ENCODE data around the gene PCED1B.

Gene PCED1B

GRCh38 chr12:47110718-47111391 lies 31.4 kb downstream of the PCED1B start:
- Histone ChIP-seq H4K91ac (ENCODE audit: low read depth, low read length) (no peak overlapping the region), H3K79me2 (ENCODE audit: control insufficient read depth, insufficient read depth, low read length, poor library complexity) (no peaks in the 10 kb centered on the region), H3K9ac (ENCODE audit: low read length) (no peak overlapping the region), H2AFZ (ENCODE audit: insufficient read depth, low read length, poor library complexity) (no peak overlapping the region), H3K27me3 (ENCODE audit: insufficient read depth, low read length) (no peaks in the 10 kb centered on the region), H2BK5ac (ENCODE audit: low read depth, low read length, poor library complexity) (no peak overlapping the region), H3K4ac (ENCODE audit: low read depth, low read length) (no peak overlapping the region), H2BK120ac (ENCODE audit: insufficient read depth, low read length, poor library complexity) (no peak overlapping the region), H3K79me1 (ENCODE audit: low read length) (no peaks in the 10 kb centered on the region), H2BK12ac (ENCODE audit: low read length) (no peak overlapping the region), H3K9me3 (ENCODE audit: insufficient read depth, low read depth, low read length) (no peaks in the 10 kb centered on the region), H3K23ac (ENCODE audit: low read length) (no peak overlapping the region), H3K14ac (ENCODE audit: low read length) (no peak overlapping the region), H3K27ac (ENCODE audit: low read depth, low read length) (no peak overlapping the region), H3K4me1 (ENCODE audit: control insufficient read depth in 1 of 2, insufficient read depth in 2 of 2, low read length in 2 of 2) (no peaks in the 10 kb centered on the region), H3K36me3 (ENCODE audit: control insufficient read depth in 1 of 2, insufficient read depth in 2 of 2, low read length in 2 of 2) (no peaks in the 10 kb centered on the region), H2AK5ac (ENCODE audit: low read length) (no peak overlapping the region), H3K4me3 (ENCODE audit: low read depth, low read length) (no peak overlapping the region), H3K4me2 (ENCODE audit: low read length) (no peak overlapping the region), H4K8ac (ENCODE audit: low read depth, low read length) (no peak overlapping the region), H4K12ac (ENCODE audit: low read depth, low read length) (no peak overlapping the region), H3K18ac (ENCODE audit: low read length) (no peak overlapping the region)
- no CpG with 5 or more reads among the region's 2 CpGs for WGBS (ENCODE audit: extremely low coverage, insufficient coverage, insufficient read length)
- DNase-seq = no peak

- Histone ChIP-seq H2AFZ (ENCODE audit: insufficient read depth, low read length, poor library complexity) (no peak overlapping the region), H3K4me2 (ENCODE audit: low read length) (no peak overlapping the region)
- WGBS (ENCODE audit: extremely low coverage, insufficient coverage, insufficient read length) = 100% methylated on average over 2 of the region's 2 CpGs
Observed at GRCh38 chr12:47111392-47111778, 32.0 kb downstream of the PCED1B start.

DNA sequence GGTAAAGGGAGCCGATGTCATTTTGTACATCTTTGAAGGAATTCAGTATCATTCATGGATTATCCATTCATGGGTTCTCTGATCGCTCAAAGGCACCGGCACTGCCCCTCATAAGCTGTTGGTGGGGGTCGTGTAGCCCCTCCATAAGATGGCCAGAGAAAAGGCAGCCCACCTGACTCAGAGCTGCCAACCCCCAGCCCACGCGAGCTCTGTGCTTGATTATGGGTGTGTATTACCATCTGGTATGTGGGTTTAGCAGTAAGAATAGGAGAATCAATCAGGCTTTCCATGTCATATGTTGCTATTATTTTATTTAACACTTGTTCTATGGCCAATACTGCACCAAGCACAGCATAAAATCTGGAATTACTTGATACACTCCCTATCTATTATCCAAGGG lies 32.4 kb downstream of the PCED1B start:
- Histone ChIP-seq H2BK5ac (ENCODE audit: low read depth, low read length, poor library complexity) (no peak overlapping the region), H3K36me3 (ENCODE audit: control insufficient read depth in 1 of 2, insufficient read depth in 2 of 2, low read length in 2 of 2) (no peaks in the 10 kb centered on the region), H2AK5ac (ENCODE audit: low read length) (no peak overlapping the region), H3K4me3 (ENCODE audit: low read depth, low read length) (no peak overlapping the region), H2BK120ac (ENCODE audit: insufficient read depth, low read length, poor library complexity) (no peak overlapping the region), H3K14ac (ENCODE audit: low read length) (no peak overlapping the region), H4K91ac (ENCODE audit: low read depth, low read length) (no peak overlapping the region), H3K79me1 (ENCODE audit: low read length) (no peaks in the 10 kb centered on the region), H3K79me2 (ENCODE audit: control insufficient read depth, insufficient read depth, low read length, poor library complexity) (no peaks in the 10 kb centered on the region), H3K4me1 (ENCODE audit: control insufficient read depth in 1 of 2, insufficient read depth in 2 of 2, low read length in 2 of 2) (no peaks in the 10 kb centered on the region), H2BK12ac (ENCODE audit: low read length) (no peak overlapping the region), H3K27me3 (ENCODE audit: insufficient read depth, low read length) (no peaks in the 10 kb centered on the region), H3K9ac (ENCODE audit: low read length) (peak overlapping the region; percentile 70), H4K8ac (ENCODE audit: low read depth, low read length) (no peak overlapping the region), H4K12ac (ENCODE audit: low read depth, low read length) (no peak overlapping the region), H3K23ac (ENCODE audit: low read length) (no peak overlapping the region), H3K4me2 (ENCODE audit: low read length) (no peak overlapping the region), H3K27ac (ENCODE audit: low read depth, low read length) (no peak overlapping the region), H2AFZ (ENCODE audit: insufficient read depth, low read length, poor library complexity) (no peak overlapping the region), H3K9me3 (ENCODE audit: insufficient read depth, low read depth, low read length) (no peaks in the 10 kb centered on the region), H3K4ac (ENCODE audit: low read depth, low read length) (no peak overlapping the region), H3K18ac (ENCODE audit: low read length) (no peak overlapping the region)
- no CpG with 5 or more reads among the region's 6 CpGs for WGBS (ENCODE audit: extremely low coverage, insufficient coverage, insufficient read length)
- no peak for DNase-seq

More at GRCh38 chr12:47111392-47111778, 32.0 kb downstream of the PCED1B start:
- no peaks in the 10 kb centered on the region for H3K79me1 ChIP-seq (ENCODE audit: low read length)
- H2BK12ac ChIP-seq (ENCODE audit: low read length) = no peak overlapping the region
- DNase-seq = no peak
- H3K9ac ChIP-seq (ENCODE audit: low read length) = no peak overlapping the region
- H2AK5ac ChIP-seq (ENCODE audit: low read length) = no peak overlapping the region
- H3K23ac ChIP-seq (ENCODE audit: low read length) = no peak overlapping the region
- no peak overlapping the region for H4K91ac ChIP-seq (ENCODE audit: low read depth, low read length)
- H3K36me3 ChIP-seq (ENCODE audit: control insufficient read depth in 1 of 2, insufficient read depth in 2 of 2, low read length in 2 of 2) = no peaks in the 10 kb centered on the region
- H3K27ac ChIP-seq (ENCODE audit: low read depth, low read length) = no peak overlapping the region
- no peak overlapping the region for H2BK5ac ChIP-seq (ENCODE audit: low read depth, low read length, poor library complexity)
- H3K14ac ChIP-seq (ENCODE audit: low read length) = no peak overlapping the region
- H3K18ac ChIP-seq (ENCODE audit: low read length) = no peak overlapping the region
- no peak overlapping the region for H4K8ac ChIP-seq (ENCODE audit: low read depth, low read length)
- H3K27me3 ChIP-seq (ENCODE audit: insufficient read depth, low read length) = no peaks in the 10 kb centered on the region
- no peak overlapping the region for H3K4ac ChIP-seq (ENCODE audit: low read depth, low read length)
- H3K79me2 ChIP-seq (ENCODE audit: control insufficient read depth, insufficient read depth, low read length, poor library complexity) = no peaks in the 10 kb centered on the region
- H4K12ac ChIP-seq (ENCODE audit: low read depth, low read length) = no peak overlapping the region
- H3K4me3 ChIP-seq (ENCODE audit: low read depth, low read length) = no peak overlapping the region
- no peak overlapping the region for H2BK120ac ChIP-seq (ENCODE audit: insufficient read depth, low read length, poor library complexity)
- H3K4me1 ChIP-seq (ENCODE audit: control insufficient read depth in 1 of 2, insufficient read depth in 2 of 2, low read length in 2 of 2) = no peaks in the 10 kb centered on the region
- H3K9me3 ChIP-seq (ENCODE audit: insufficient read depth, low read depth, low read length) = no peaks in the 10 kb centered on the region

DNA sequence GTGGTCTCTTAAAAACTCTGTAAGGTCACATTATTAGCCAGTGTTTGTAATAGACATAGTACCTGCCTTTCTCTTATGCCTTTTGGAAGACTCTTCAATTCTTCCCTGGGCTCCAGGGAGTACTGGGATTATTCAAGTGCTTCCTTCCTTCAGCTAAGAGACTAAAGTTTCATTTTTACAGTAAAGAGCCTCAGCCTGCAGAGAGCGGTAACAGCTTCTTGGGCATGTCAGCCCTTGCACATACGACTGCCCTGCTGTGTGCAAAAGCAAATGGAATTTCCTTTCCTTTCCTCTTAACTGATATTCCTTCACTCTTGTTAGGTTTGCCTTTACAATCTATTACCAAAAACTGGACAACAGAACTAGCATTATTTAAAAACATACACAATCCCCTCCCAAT lies 33.3 kb downstream of the PCED1B start:
- no peaks in the 10 kb centered on the region for H3K36me3 ChIP-seq (ENCODE audit: control insufficient read depth in 1 of 2, insufficient read depth in 2 of 2, low read length in 2 of 2)
- H3K14ac ChIP-seq (ENCODE audit: low read length) = no peak overlapping the region
- H2AK5ac ChIP-seq (ENCODE audit: low read length) = no peak overlapping the region
- no CpG with 5 or more reads among the region's 2 CpGs for WGBS (ENCODE audit: extremely low coverage, insufficient coverage, insufficient read length)
- no peaks in the 10 kb centered on the region for H3K27me3 ChIP-seq (ENCODE audit: insufficient read depth, low read length)
- no peak overlapping the region for H3K18ac ChIP-seq (ENCODE audit: low read length)
- no peaks in the 10 kb centered on the region for H3K9me3 ChIP-seq (ENCODE audit: insufficient read depth, low read depth, low read length)
- H3K4me2 ChIP-seq (ENCODE audit: low read length) = no peak overlapping the region
- H3K27ac ChIP-seq (ENCODE audit: low read depth, low read length) = no peak overlapping the region
- no peak overlapping the region for H2BK12ac ChIP-seq (ENCODE audit: low read length)
- H4K91ac ChIP-seq (ENCODE audit: low read depth, low read length) = no peak overlapping the region
- H3K79me2 ChIP-seq (ENCODE audit: control insufficient read depth, insufficient read depth, low read length, poor library complexity) = no peaks in the 10 kb centered on the region
- DNase-seq = no peak
- H2BK120ac ChIP-seq (ENCODE audit: insufficient read depth, low read length, poor library complexity) = no peak overlapping the region
- H4K12ac ChIP-seq (ENCODE audit: low read depth, low read length) = no peak overlapping the region
- no peak overlapping the region for H2AFZ ChIP-seq (ENCODE audit: insufficient read depth, low read length, poor library complexity)
- H3K79me1 ChIP-seq (ENCODE audit: low read length) = no peaks in the 10 kb centered on the region
- no peaks in the 10 kb centered on the region for H3K4me1 ChIP-seq (ENCODE audit: control insufficient read depth in 1 of 2, insufficient read depth in 2 of 2, low read length in 2 of 2)
- H4K8ac ChIP-seq (ENCODE audit: low read depth, low read length) = no peak overlapping the region
- H2BK5ac ChIP-seq (ENCODE audit: low read depth, low read length, poor library complexity) = no peak overlapping the region
- H3K23ac ChIP-seq (ENCODE audit: low read length) = no peak overlapping the region
- H3K4ac ChIP-seq (ENCODE audit: low read depth, low read length) = no peak overlapping the region
- no peak overlapping the region for H3K4me3 ChIP-seq (ENCODE audit: low read depth, low read length)
- H3K9ac ChIP-seq (ENCODE audit: low read length) = no peak overlapping the region

All from trophoblast cell (in vitro differentiated cells and primary cell).